HepG2 (cell line): ENCODE results near the gene BEX1. TPM values are rescaled to one million over a fixed set of nuclear protein-coding genes. Genes with fewer than 3 reads are reported as not detected.

Experiments used
- ADNP ChIP-seq: sonication (generic); formaldehyde crosslinking; IDR thresholded peaks from 2 replicates; pipeline ENCODE4 v1.4.0; 2020; ENCODE audit warnings: missing genetic modification reagents
- ATF1 ChIP-seq: IDR thresholded peaks from 2 replicates; pipeline ENCODE4 v1.6.1; 2016; ENCODE audit warnings: mild to moderate bottlenecking, control low read depth
- CREB1 ChIP-seq, 2 experiments: fragments of 450-650 bp in 1 of 2; IDR thresholded peaks; 2 replicates each; pipeline ENCODE4 v1.6.1; 2016 to 2017; ENCODE audit warnings: control low read depth in 1 of 2, mild to moderate bottlenecking in 1 of 2, missing compliant biosample characterization in 1 of 2, missing genetic modification characterization in 1 of 2
- EED ChIP-seq: sonication (generic); formaldehyde crosslinking; IDR thresholded peaks from 2 replicates; pipeline ENCODE4 v1.5.0; 2020; ENCODE audit warnings: mild to moderate bottlenecking, missing genetic modification reagents
- ESRRA ChIP-seq: sonication (generic); formaldehyde crosslinking; IDR thresholded peaks from 2 replicates; pipeline ENCODE4 v1.5.1; 2020; ENCODE audit warnings: mild to moderate bottlenecking, low read depth, missing genetic modification reagents
- FLYWCH1 ChIP-seq: sonication (generic); formaldehyde crosslinking; IDR thresholded peaks from 2 replicates; pipeline ENCODE4 v1.8.1; 2023; ENCODE audit warnings: mild to moderate bottlenecking, missing genetic modification reagents
- FOXC1 ChIP-seq: sonication (generic); formaldehyde crosslinking; IDR thresholded peaks from 2 replicates; pipeline ENCODE4 v1.8.0; 2022; ENCODE audit warnings: mild to moderate bottlenecking, missing genetic modification reagents, borderline replicate concordance
- KLF6 ChIP-seq: IDR thresholded peaks from 2 replicates; pipeline ENCODE4 v1.8.0; 2016; ENCODE audit warnings: missing biosample characterization, missing genetic modification reagents
- MLX ChIP-seq: IDR thresholded peaks from 2 replicates; pipeline ENCODE4 v1.6.1; 2016
- XRCC5 ChIP-seq: fragments of 200-400 bp; formaldehyde crosslinking; optimal IDR thresholded peaks from 2 replicates; pipeline ENCODE3; 2017; ENCODE audit warnings: mild to moderate bottlenecking, low read length
- ZFP36L1 ChIP-seq: sonication (generic); formaldehyde crosslinking; IDR thresholded peaks from 2 replicates; pipeline ENCODE4 v1.8.0; 2022; ENCODE audit warnings: mild to moderate bottlenecking, missing genetic modification reagents, moderate library complexity
- ZFP41 ChIP-seq: sonication (generic); formaldehyde crosslinking; IDR thresholded peaks from 2 replicates; pipeline ENCODE4 v1.4.0; 2020; ENCODE audit warnings: mild to moderate bottlenecking, missing genetic modification reagents, borderline replicate concordance
- ZNF232 ChIP-seq: sonication (generic); formaldehyde crosslinking; IDR thresholded peaks from 2 replicates; pipeline ENCODE4 v1.4.0; 2020; ENCODE audit warnings: missing genetic modification reagents, borderline replicate concordance
- ZNF614 ChIP-seq: IDR thresholded peaks from 2 replicates; pipeline ENCODE4 v1.6.1; 2018; ENCODE audit warnings: missing biosample characterization, missing genetic modification reagents, inconsistent platforms, borderline replicate concordance
- ZNF761 ChIP-seq: sonication (generic); formaldehyde crosslinking; conservative IDR thresholded peaks from 2 replicates; pipeline ENCODE4 v1.4.0; 2020; ENCODE audit warnings: mild to moderate bottlenecking, missing genetic modification reagents
- ZSCAN21 ChIP-seq: sonication (generic); formaldehyde crosslinking; IDR thresholded peaks from 2 replicates; pipeline ENCODE4 v1.8.0; 2022; ENCODE audit warnings: mild to moderate bottlenecking, missing genetic modification reagents, moderate library complexity, borderline replicate concordance
- polyA plus RNA-seq, 8 experiments: library from polyadenylated mRNA; depleted of rRNA in 3 of 8; stranded (reverse) in 7 of 8; unstranded in 1 of 8; fragments of >200 nt; fragmentation: Illumina TruSeq in 4 of 8; extraction: Trizol in 4 of 8; gene quantifications; 2 replicates each; pipeline versions ENCODE4 v1.2.1 to v1.2.3, GENCODE V29; 2011 to 2016; ENCODE audit warnings: low read depth in 4 of 8, missing spikeins in 1 of 8, mixed read lengths in 1 of 8; ENCODE audit not compliant: insufficient read depth in 1 of 8
- total RNA-seq, 5 experiments: library from RNA; depleted of rRNA; stranded (reverse); fragments of >200 nt; fragmentation: Illumina TruSeq; extraction: Trizol; gene quantifications; 2 replicates each; pipeline ENCODE4 v1.2.3, GENCODE V29; 2016; ENCODE audit warnings: low read depth in 1 of 5
- TF ChIP-seq, protein P1 (sequence below): IDR thresholded peaks from 2 replicates; pipeline ENCODE4 v1.6.1; 2016; ENCODE audit warnings: missing compliant biosample characterization, missing genetic modification reagents, borderline replicate concordance
- TF ChIP-seq, protein P2 (sequence below): sonication (generic); formaldehyde crosslinking; IDR thresholded peaks from 2 replicates; pipeline ENCODE4 v1.5.0; 2020; ENCODE audit warnings: mild to moderate bottlenecking, missing genetic modification reagents, moderate library complexity
- TF ChIP-seq, protein P3 (sequence below): sonication (generic); formaldehyde crosslinking; IDR thresholded peaks from 2 replicates; pipeline ENCODE4 v1.4.0; 2020; ENCODE audit warnings: missing genetic modification reagents, borderline replicate concordance
- TF ChIP-seq, protein P4 (sequence below): sonication (generic); formaldehyde crosslinking; IDR thresholded peaks from 2 replicates; pipeline ENCODE4 v1.4.0; 2020; ENCODE audit warnings: mild to moderate bottlenecking, low read depth, missing genetic modification reagents

The BEX1 gene
- total and polyA plus RNA-seq, 2 of the 13 experiments (the other 11 are each of a cell fraction or from before 2014, with no cell fraction given) = 29.4 to 69.4 TPM

DNA sequence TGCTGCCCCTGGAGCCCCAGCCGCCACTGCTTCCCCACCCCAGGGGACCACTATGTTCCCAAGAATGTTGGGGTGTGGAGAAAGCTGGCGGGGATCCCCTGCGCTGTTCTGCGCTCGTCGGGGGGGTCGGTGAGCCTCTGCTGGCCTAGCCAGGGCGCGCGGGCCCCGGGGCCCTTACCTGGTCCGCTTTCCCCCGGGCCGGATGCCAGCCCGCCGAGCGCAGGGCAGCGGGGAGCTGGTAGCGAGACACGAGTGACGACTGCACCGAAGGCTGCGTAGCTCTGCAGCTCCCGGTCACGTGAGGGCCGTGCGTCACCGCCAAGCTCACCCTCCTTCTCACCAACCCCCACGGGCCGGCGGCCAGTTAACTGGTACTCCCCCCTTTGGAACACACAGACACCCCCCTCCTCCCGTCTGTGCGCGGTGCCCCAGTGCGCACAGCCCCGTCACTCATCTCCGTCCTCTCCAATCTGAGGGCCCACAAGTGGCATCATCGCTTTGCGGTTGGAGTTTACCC, at the start of gene BEX1 (continued):
- no peak for TF ChIP-seq ZFP41 (CRISPR knock-in tag)
- TF ChIP-seq ESRRA (CRISPR knock-in tag) = no peak
- TF ChIP-seq, protein P1, sequence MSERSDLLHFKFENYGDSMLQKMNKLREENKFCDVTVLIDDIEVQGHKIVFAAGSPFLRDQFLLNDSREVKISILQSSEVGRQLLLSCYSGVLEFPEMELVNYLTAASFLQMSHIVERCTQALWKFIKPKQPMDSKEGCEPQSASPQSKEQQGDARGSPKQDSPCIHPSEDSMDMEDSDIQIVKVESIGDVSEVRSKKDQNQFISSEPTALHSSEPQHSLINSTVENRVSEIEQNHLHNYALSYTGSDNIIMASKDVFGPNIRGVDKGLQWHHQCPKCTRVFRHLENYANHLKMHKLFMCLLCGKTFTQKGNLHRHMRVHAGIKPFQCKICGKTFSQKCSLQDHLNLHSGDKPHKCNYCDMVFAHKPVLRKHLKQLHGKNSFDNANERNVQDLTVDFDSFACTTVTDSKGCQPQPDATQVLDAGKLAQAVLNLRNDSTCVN = no peak
- no peak for TF ChIP-seq ZNF761
- TF ChIP-seq, protein P2, sequence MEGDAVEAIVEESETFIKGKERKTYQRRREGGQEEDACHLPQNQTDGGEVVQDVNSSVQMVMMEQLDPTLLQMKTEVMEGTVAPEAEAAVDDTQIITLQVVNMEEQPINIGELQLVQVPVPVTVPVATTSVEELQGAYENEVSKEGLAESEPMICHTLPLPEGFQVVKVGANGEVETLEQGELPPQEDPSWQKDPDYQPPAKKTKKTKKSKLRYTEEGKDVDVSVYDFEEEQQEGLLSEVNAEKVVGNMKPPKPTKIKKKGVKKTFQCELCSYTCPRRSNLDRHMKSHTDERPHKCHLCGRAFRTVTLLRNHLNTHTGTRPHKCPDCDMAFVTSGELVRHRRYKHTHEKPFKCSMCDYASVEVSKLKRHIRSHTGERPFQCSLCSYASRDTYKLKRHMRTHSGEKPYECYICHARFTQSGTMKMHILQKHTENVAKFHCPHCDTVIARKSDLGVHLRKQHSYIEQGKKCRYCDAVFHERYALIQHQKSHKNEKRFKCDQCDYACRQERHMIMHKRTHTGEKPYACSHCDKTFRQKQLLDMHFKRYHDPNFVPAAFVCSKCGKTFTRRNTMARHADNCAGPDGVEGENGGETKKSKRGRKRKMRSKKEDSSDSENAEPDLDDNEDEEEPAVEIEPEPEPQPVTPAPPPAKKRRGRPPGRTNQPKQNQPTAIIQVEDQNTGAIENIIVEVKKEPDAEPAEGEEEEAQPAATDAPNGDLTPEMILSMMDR = no peak
- TF ChIP-seq CREB1 (IDR thresholded peaks at IDR 0.05) = no peak
- TF ChIP-seq CREB1 (CRISPR knock-in tag; IDR thresholded peaks at IDR 0.05) = no peak
- TF ChIP-seq ATF1 = no peak
- TF ChIP-seq FLYWCH1 (CRISPR knock-in tag) = no peak
- no peak for TF ChIP-seq ADNP
- no peak for TF ChIP-seq KLF6
- TF ChIP-seq ZSCAN21 (CRISPR knock-in tag) = no peak
- no peak for TF ChIP-seq ZFP36L1 (CRISPR knock-in tag)
- no peak for TF ChIP-seq ZNF614 (CRISPR knock-in tag)
- TF ChIP-seq, protein P3, sequence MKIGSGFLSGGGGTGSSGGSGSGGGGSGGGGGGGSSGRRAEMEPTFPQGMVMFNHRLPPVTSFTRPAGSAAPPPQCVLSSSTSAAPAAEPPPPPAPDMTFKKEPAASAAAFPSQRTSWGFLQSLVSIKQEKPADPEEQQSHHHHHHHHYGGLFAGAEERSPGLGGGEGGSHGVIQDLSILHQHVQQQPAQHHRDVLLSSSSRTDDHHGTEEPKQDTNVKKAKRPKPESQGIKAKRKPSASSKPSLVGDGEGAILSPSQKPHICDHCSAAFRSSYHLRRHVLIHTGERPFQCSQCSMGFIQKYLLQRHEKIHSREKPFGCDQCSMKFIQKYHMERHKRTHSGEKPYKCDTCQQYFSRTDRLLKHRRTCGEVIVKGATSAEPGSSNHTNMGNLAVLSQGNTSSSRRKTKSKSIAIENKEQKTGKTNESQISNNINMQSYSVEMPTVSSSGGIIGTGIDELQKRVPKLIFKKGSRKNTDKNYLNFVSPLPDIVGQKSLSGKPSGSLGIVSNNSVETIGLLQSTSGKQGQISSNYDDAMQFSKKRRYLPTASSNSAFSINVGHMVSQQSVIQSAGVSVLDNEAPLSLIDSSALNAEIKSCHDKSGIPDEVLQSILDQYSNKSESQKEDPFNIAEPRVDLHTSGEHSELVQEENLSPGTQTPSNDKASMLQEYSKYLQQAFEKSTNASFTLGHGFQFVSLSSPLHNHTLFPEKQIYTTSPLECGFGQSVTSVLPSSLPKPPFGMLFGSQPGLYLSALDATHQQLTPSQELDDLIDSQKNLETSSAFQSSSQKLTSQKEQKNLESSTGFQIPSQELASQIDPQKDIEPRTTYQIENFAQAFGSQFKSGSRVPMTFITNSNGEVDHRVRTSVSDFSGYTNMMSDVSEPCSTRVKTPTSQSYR (CRISPR knock-in tag) = 0 out of 2 replicates have a peak, but pooled peaks have one; percentile 20
- TF ChIP-seq MLX (CRISPR knock-in tag) = no peak
- 0 out of 2 replicates have a peak, but pooled peaks have one; percentile 30 for TF ChIP-seq FOXC1
- TF ChIP-seq, protein P4, sequence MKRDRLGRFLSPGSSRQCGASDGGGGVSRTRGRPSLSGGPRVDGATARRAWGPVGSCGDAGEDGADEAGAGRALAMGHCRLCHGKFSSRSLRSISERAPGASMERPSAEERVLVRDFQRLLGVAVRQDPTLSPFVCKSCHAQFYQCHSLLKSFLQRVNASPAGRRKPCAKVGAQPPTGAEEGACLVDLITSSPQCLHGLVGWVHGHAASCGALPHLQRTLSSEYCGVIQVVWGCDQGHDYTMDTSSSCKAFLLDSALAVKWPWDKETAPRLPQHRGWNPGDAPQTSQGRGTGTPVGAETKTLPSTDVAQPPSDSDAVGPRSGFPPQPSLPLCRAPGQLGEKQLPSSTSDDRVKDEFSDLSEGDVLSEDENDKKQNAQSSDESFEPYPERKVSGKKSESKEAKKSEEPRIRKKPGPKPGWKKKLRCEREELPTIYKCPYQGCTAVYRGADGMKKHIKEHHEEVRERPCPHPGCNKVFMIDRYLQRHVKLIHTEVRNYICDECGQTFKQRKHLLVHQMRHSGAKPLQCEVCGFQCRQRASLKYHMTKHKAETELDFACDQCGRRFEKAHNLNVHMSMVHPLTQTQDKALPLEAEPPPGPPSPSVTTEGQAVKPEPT (CRISPR knock-in tag) = no peak
- TF ChIP-seq ZNF232 = no peak
- no peak for TF ChIP-seq XRCC5
- TF ChIP-seq EED (CRISPR knock-in tag) = no peak
